H1 (cell line): ENCODE data around the gene TAGLN3. TPM values are rescaled to one million over a fixed set of nuclear protein-coding genes. Genes with fewer than 3 reads are reported as not detected.

Source experiments
- polyA plus RNA-seq, 7 experiments: library from polyadenylated mRNA; depleted of rRNA in 3 of 7; stranded (reverse) in 5 of 7; unstranded in 2 of 7; fragments of >200 nt in 5 of 7; fragments of 200-250 nt in 2 of 7; gene quantifications; 1 replicate in 5 of 7; 2 replicates in 1 of 7; 4 replicates in 1 of 7; pipeline versions ENCODE4 v1.2.1 to v1.2.3, GENCODE V29; 2011 to 2013; ENCODE audit warnings: missing spikeins in 2 of 7, mixed read lengths in 2 of 7
- total RNA-seq: library from RNA; stranded (reverse); fragmentation: NEBNext Ultra II Directional; extraction: Animal tissue kit (Norgen Biotek cat#: 25700); gene quantifications from 2 replicates; pipeline ENCODE4 v1.2.1, GENCODE V29; 2021
- TF ChIP-seq, protein P1 (sequence below): fragments of 300-600 bp; sonication (generic); IDR thresholded peaks from 2 replicates; pipeline ENCODE4 v1.7.1; 2012; ENCODE audit warnings: low read length, moderate library complexity, mild to moderate bottlenecking, inconsistent platforms; ENCODE audit not compliant: insufficient replicate concordance

TAGLN3 gene
- total and polyA plus RNA-seq, 2 of the 8 experiments (the other 6 are each of a cell fraction or from before 2014, with no cell fraction given) = 6.3 to 7.5 TPM

DNA sequence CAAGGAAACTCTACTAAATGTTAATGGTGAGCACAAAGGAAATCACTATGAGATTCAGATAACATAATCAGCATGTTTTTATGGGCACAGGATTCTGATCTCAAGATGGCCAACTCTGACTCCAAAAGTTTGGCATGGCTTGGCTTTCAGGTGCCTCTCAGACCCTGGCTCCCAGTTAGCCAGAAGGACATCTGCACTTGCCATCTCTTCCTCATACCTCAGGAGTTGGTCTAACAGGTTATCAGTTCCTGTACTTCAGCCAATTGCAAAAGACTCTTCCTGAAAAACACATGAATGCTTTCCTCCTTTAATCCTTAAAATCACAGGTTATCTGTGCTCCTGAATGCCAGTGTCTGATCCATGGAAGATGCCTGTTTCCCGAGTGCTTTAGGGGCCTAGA lies 60.8 kb downstream of the TAGLN3 start (continued):
- TF ChIP-seq, protein P1, sequence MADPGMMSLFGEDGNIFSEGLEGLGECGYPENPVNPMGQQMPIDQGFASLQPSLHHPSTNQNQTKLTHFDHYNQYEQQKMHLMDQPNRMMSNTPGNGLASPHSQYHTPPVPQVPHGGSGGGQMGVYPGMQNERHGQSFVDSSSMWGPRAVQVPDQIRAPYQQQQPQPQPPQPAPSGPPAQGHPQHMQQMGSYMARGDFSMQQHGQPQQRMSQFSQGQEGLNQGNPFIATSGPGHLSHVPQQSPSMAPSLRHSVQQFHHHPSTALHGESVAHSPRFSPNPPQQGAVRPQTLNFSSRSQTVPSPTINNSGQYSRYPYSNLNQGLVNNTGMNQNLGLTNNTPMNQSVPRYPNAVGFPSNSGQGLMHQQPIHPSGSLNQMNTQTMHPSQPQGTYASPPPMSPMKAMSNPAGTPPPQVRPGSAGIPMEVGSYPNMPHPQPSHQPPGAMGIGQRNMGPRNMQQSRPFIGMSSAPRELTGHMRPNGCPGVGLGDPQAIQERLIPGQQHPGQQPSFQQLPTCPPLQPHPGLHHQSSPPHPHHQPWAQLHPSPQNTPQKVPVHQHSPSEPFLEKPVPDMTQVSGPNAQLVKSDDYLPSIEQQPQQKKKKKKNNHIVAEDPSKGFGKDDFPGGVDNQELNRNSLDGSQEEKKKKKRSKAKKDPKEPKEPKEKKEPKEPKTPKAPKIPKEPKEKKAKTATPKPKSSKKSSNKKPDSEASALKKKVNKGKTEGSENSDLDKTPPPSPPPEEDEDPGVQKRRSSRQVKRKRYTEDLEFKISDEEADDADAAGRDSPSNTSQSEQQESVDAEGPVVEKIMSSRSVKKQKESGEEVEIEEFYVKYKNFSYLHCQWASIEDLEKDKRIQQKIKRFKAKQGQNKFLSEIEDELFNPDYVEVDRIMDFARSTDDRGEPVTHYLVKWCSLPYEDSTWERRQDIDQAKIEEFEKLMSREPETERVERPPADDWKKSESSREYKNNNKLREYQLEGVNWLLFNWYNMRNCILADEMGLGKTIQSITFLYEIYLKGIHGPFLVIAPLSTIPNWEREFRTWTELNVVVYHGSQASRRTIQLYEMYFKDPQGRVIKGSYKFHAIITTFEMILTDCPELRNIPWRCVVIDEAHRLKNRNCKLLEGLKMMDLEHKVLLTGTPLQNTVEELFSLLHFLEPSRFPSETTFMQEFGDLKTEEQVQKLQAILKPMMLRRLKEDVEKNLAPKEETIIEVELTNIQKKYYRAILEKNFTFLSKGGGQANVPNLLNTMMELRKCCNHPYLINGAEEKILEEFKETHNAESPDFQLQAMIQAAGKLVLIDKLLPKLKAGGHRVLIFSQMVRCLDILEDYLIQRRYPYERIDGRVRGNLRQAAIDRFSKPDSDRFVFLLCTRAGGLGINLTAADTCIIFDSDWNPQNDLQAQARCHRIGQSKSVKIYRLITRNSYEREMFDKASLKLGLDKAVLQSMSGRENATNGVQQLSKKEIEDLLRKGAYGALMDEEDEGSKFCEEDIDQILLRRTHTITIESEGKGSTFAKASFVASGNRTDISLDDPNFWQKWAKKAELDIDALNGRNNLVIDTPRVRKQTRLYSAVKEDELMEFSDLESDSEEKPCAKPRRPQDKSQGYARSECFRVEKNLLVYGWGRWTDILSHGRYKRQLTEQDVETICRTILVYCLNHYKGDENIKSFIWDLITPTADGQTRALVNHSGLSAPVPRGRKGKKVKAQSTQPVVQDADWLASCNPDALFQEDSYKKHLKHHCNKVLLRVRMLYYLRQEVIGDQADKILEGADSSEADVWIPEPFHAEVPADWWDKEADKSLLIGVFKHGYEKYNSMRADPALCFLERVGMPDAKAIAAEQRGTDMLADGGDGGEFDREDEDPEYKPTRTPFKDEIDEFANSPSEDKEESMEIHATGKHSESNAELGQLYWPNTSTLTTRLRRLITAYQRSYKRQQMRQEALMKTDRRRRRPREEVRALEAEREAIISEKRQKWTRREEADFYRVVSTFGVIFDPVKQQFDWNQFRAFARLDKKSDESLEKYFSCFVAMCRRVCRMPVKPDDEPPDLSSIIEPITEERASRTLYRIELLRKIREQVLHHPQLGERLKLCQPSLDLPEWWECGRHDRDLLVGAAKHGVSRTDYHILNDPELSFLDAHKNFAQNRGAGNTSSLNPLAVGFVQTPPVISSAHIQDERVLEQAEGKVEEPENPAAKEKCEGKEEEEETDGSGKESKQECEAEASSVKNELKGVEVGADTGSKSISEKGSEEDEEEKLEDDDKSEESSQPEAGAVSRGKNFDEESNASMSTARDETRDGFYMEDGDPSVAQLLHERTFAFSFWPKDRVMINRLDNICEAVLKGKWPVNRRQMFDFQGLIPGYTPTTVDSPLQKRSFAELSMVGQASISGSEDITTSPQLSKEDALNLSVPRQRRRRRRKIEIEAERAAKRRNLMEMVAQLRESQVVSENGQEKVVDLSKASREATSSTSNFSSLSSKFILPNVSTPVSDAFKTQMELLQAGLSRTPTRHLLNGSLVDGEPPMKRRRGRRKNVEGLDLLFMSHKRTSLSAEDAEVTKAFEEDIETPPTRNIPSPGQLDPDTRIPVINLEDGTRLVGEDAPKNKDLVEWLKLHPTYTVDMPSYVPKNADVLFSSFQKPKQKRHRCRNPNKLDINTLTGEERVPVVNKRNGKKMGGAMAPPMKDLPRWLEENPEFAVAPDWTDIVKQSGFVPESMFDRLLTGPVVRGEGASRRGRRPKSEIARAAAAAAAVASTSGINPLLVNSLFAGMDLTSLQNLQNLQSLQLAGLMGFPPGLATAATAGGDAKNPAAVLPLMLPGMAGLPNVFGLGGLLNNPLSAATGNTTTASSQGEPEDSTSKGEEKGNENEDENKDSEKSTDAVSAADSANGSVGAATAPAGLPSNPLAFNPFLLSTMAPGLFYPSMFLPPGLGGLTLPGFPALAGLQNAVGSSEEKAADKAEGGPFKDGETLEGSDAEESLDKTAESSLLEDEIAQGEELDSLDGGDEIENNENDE = no peak
